Ovary (tissue), 9 donors: ENCODE results near the gene ROGDI. TPM values are rescaled to one million over a fixed set of nuclear protein-coding genes. Genes with fewer than 3 reads are reported as not detected.

ENCODE experiments used
- DNase-seq, 5 donors: peaks; one replicate each; pipeline ENCODE4 v3.0.0-alpha.2; 2019 to 2020
- H3K27ac ChIP-seq, 2 donors: fragments of 200-600 bp; one replicate each; pipeline versions ENCODE4 v1.5.1 to v1.8.0; 2019 to 2022
- H3K27me3 ChIP-seq: fragments of 200-600 bp; one replicate; pipeline ENCODE4 v1.8.0; 2022
- H3K36me3 ChIP-seq: fragments of 200-600 bp; sonication (generic); one replicate; pipeline ENCODE4 v1.5.1; 2019
- H3K4me1 ChIP-seq: one replicate; pipeline ENCODE4 v1.8.1; 2013; ENCODE audit warnings: mild to moderate bottlenecking, moderate library complexity; ENCODE audit not compliant: insufficient read depth
- H3K4me3 ChIP-seq: fragments of 200-600 bp; sonication (generic); one replicate; pipeline ENCODE4 v1.5.1; 2017
- H3K9me3 ChIP-seq, 2 donors: fragments of 200-600 bp in 1 of 2; sonication (generic) in 1 of 2; one replicate each; pipeline versions ENCODE4 v1.5.1 to v1.8.1; 2013 to 2019; ENCODE audit warnings: mild to moderate bottlenecking in 1 of 2, moderate library complexity in 1 of 2
- CTCF ChIP-seq, 3 donors: fragments of 450-650 bp in 2 of 3; fragments of 200-600 bp in 1 of 3; IDR thresholded peaks; one replicate each; pipeline versions ENCODE4 v1.5.1 to v1.8.0; 2016 to 2022; ENCODE audit warnings: antibody characterized with exemption in 3 of 3, mild to moderate bottlenecking in 1 of 3
- EP300 ChIP-seq: sonication (generic); formaldehyde crosslinking; IDR thresholded peaks from one replicate; pipeline ENCODE4 v1.6.1; 2017; ENCODE audit warnings: antibody characterized with exemption
- POLR2A ChIP-seq: fragments of 450-650 bp; IDR thresholded peaks from one replicate; pipeline ENCODE4 v1.6.1; 2017; ENCODE audit warnings: antibody characterized with exemption, mild to moderate bottlenecking, moderate library complexity
- WGBS, 3 donors: extraction: QIAGEN DNeasy Blood & Tissue Kit in 1 of 3; methylation state at CpG; one replicate each; pipeline versions ENCODE4 v1.1.5 to v1.1.7; 2013 to 2017; 5-methylcytosine and 5-hydroxymethylcytosine counted together
- intact Hi-C, 4 donors: fragments of 100-400 bp; cut with DNase I; formaldehyde crosslinking; loops; one replicate each; pipeline versions ENCODE4 v1.11.0 to v1.15.1; 2022 to 2023
- polyA plus RNA-seq, 2 donors: library from polyadenylated mRNA; stranded (reverse); fragments of 200-250 nt in 1 of 2; fragments of 350-450 nt in 1 of 2; fragmentation: Illumina TruSeq in 1 of 2; extraction: RNeasy Lipid Tissue Mini Kit (QIAGEN cat#74804) in 1 of 2; gene quantifications; one replicate each; pipeline ENCODE4 v1.2.3, GENCODE V29; 2013 to 2014
- total RNA-seq, 7 donors: library from RNA; depleted of rRNA in 2 of 7; stranded (reverse); fragments of >200 nt in 2 of 7; fragmentation: NEBNext Ultra II Directional in 3 of 7; extraction: Animal tissue kit (Norgen Biotek cat#: 25700) in 3 of 7; gene quantifications; one replicate each; pipeline versions ENCODE4 v1.1.0 to v1.2.4, GENCODE V29; 2016 to 2023
- donor health status: DM: no; HTN: no; CAD: no; lungs with moderate emphysema.
- donor health status: DM: no; HTN: no; CAD: no.
- donor health status: Bipolar disorder and iron deficiency.
- donor health status: DM: yes; HTN: yes; CAD: no.
- donor health status: DM: no; HTN: no; CAD: no.
- donor health status: DM: yes; HTN: yes; CAD: no.

The ROGDI gene
- total and polyA plus RNA-seq, 9 donors: 6.0 to 31.9 (median 22.3) TPM

GRCh38 chr16:4771646-4772045 is 30.8 kb downstream of the ROGDI start:
- Histone ChIP-seq H3K27me3 (no peaks in the 10 kb centered on the region), H3K27ac (no peak overlapping the region), H3K9me3 (no peaks in the 10 kb centered on the region), H3K4me3 (no peak overlapping the region), H3K36me3 (no peaks in the 10 kb centered on the region), H3K4me1 (no peaks in the 10 kb centered on the region)
- intact Hi-C loops: no loop called here
- no peak for TF ChIP-seq EP300
- TF ChIP-seq CTCF (IDR thresholded peaks at IDR 0.05): no peak
- no peak for TF ChIP-seq POLR2A
- 61 to 72% (median 68%) methylated on average over 3 of the region's 3 CpGs for WGBS, 3 donors
- no peak for DNase-seq

- WGBS, 3 donors: 45 to 48% (median 45%) methylated on average over 7 of the region's 7 CpGs
- Histone ChIP-seq H3K27ac (no peak overlapping the region), H3K36me3 (no peaks in the 10 kb centered on the region), H3K4me1 (peaks cover 2% of the 10 kb centered on the region), H3K4me3 (no peak overlapping the region), H3K27me3 (no peaks in the 10 kb centered on the region), H3K9me3 (no peaks in the 10 kb centered on the region)
- no peak for DNase-seq
- TF ChIP-seq POLR2A: no peak
- no peak for TF ChIP-seq EP300
- no peak for TF ChIP-seq CTCF (IDR thresholded peaks at IDR 0.05)
- intact Hi-C loops: no loop called here
Measured at GRCh38 chr16:4769306-4769638, 33.2 kb downstream of the ROGDI start.

GRCh38 chr16:4768549-4769305 is 33.7 kb downstream of the ROGDI start:
- intact Hi-C loops: no loop called here
- H3K27ac ChIP-seq: peak overlapping the region; percentile 5 to 77
- H3K27me3 ChIP-seq: no peaks in the 10 kb centered on the region
- no peaks in the 10 kb centered on the region for H3K9me3 ChIP-seq
- 2 to 3% (median 2%) methylated on average over 33 to 48 of the region's 48 CpGs for WGBS, 3 donors
- peaks cover 2% of the 10 kb centered on the region for H3K4me1 ChIP-seq
- peak overlapping the region; percentile 46 for H3K4me3 ChIP-seq
- no peaks in the 10 kb centered on the region for H3K36me3 ChIP-seq
- TF ChIP-seq EP300 (no peak), POLR2A (peak; percentile 83), CTCF (IDR thresholded peaks at IDR 0.05) (peak in 1 of 3 donors; percentile 5)
- peak; percentile 95 to 99 (median 95) for DNase-seq

GRCh38 chr16:4767872-4768548 is 34.4 kb downstream of the ROGDI start:
- intact Hi-C loops: no loop called here
- Histone ChIP-seq H3K4me3 (peak overlapping the region; percentile 99), H3K27me3 (no peaks in the 10 kb centered on the region), H3K36me3 (no peaks in the 10 kb centered on the region), H3K9me3 (no peaks in the 10 kb centered on the region), H3K4me1 (peaks cover 2% of the 10 kb centered on the region), H3K27ac (peak overlapping the region in 1 of 2 donors; percentile 77)
- 28 to 48% (median 44%) methylated on average over 17 of the region's 17 CpGs for WGBS, 3 donors
- DNase-seq: peak; percentile 35 to 50 (median 47)
- peak in 1 of 3 donors; percentile 6 for TF ChIP-seq CTCF (IDR thresholded peaks at IDR 0.05)
- TF ChIP-seq EP300: no peak
- no peak for TF ChIP-seq POLR2A
